K562 (cell line): ENCODE results near the gene DOCK7. TPM values are rescaled to one million over a fixed set of nuclear protein-coding genes. Genes with fewer than 3 reads are reported as not detected.

ENCODE experiments used
- ATAC-seq: fragments of 200-7000 bp; cut with Tn5 transposase; 3 replicates; pipeline ENCODE4 v1.9.1; 2020; ENCODE audit warnings: moderate library complexity
- BruUV-seq: library from RNA; stranded (reverse); fragments of 400-500 nt; replicated peaks from 2 replicates; lab custom pipeline; 2021; lab: Mats Ljungman, UMichigan
- CTCF ChIA-PET: fragments of 300-600 bp; formaldehyde crosslinking; extraction: SDS; loops from one replicate; lab custom pipeline; 2021; ENCODE audit warnings: low intra/inter-chr PET ratio; lab: Yijun Ruan, JAX
- POLR2A ChIA-PET: fragments of 300-600, 350-650 bp; sonication (Branson Sonifier 250); formaldehyde crosslinking; extraction: SDS; loops from one replicate; lab custom pipeline; 2021; ENCODE audit warnings: antibody characterized with exemption, inconsistent platforms; lab: Yijun Ruan, JAX
- DNase-seq, 4 experiments: peaks; one replicate each; pipeline versions ENCODE4 v3.0.0 to v3.0.0-alpha.2; 2011 to 2018; ENCODE audit warnings: low spot score in 3 of 4, mixed read lengths in 3 of 4; ENCODE audit errors: extremely low read depth in 1 of 4
- FAIRE-seq: peaks from 2 replicates; lab custom pipeline; 2011; peaks lifted over from hg19 to GRCh38; lab: Jason Lieb, UNC
- H2AFZ ChIP-seq: 2 replicates; pipeline ENCODE4 v1.6.0; 2011; ENCODE audit warnings: low read depth, low read length, control low read depth, inconsistent platforms
- H3K27ac ChIP-seq: fragments of 200-600 bp; 3 replicates; pipeline ENCODE4 v1.8.0; 2011; ENCODE audit warnings: low read depth, mild to moderate bottlenecking, control low read depth, inconsistent platforms, low read length, moderate library complexity, mixed read lengths; ENCODE audit errors: extremely low read depth
- H3K27me3 ChIP-seq, 2 experiments: fragments of 300-600 bp in 1 of 2; 2 replicates in 1 of 2; 3 replicates in 1 of 2; pipeline versions ENCODE4 v1.6.0 to v1.8.0; 2011; ENCODE audit warnings: inconsistent platforms in 2 of 2, low read length in 2 of 2, mild to moderate bottlenecking in 1 of 2, mixed read lengths in 1 of 2, moderate library complexity in 1 of 2; ENCODE audit not compliant: control insufficient read depth in 2 of 2, insufficient read depth in 2 of 2
- H3K36me3 ChIP-seq: fragments of 300-600 bp; 3 replicates; pipeline ENCODE4 v1.8.0; 2011; ENCODE audit warnings: mild to moderate bottlenecking, low read length, inconsistent platforms; ENCODE audit not compliant: control insufficient read depth, insufficient read depth
- H3K4me1 ChIP-seq, 2 experiments: fragments of 200-600 bp in 1 of 2; replicated peaks in 1 of 2; 2 replicates in 1 of 2; 3 replicates in 1 of 2; pipeline versions ENCODE4 v1.5.1 to v1.8.0; 2011; ENCODE audit warnings: inconsistent platforms in 2 of 2, low read length in 2 of 2, mild to moderate bottlenecking in 1 of 2, mixed read lengths in 1 of 2, moderate library complexity in 1 of 2; ENCODE audit not compliant: control insufficient read depth in 2 of 2, insufficient read depth in 2 of 2
- H3K4me2 ChIP-seq: 2 replicates; pipeline ENCODE4 v1.6.1; 2011; ENCODE audit warnings: low read length, control low read depth, inconsistent platforms, mixed read lengths; ENCODE audit not compliant: insufficient read depth
- H3K4me3 ChIP-seq: fragments of 200-600 bp; sonication (generic), shearing (Covaris generic); 2 replicates; pipeline ENCODE4 v1.5.1; 2016; ENCODE audit warnings: control low read depth, inconsistent platforms
- H3K79me2 ChIP-seq: fragments of 200-600 bp; 3 replicates; pipeline ENCODE4 v1.8.0; 2011; ENCODE audit warnings: low read length, inconsistent platforms; ENCODE audit not compliant: control insufficient read depth, insufficient read depth
- H3K9ac ChIP-seq, 2 experiments: 2 replicates each; pipeline versions ENCODE4 v1.6.0 to v1.6.1; 2011; ENCODE audit warnings: low read depth in 2 of 2, low read length in 2 of 2, control low read depth in 1 of 2, inconsistent platforms in 1 of 2, mild to moderate bottlenecking in 1 of 2, mixed read lengths in 1 of 2; ENCODE audit not compliant: insufficient read depth in 1 of 2
- H3K9me1 ChIP-seq: one replicate; pipeline ENCODE4 v1.6.0; 2011; ENCODE audit warnings: inconsistent platforms, mild to moderate bottlenecking, low read length, moderate library complexity; ENCODE audit not compliant: control insufficient read depth, insufficient read depth
- H3K9me3 ChIP-seq: replicated peaks from 2 replicates; pipeline ENCODE4 v1.5.1; 2011; ENCODE audit warnings: low read depth, low read length, inconsistent platforms; ENCODE audit not compliant: control insufficient read depth, insufficient read depth
- H4K20me1 ChIP-seq: replicated peaks from 2 replicates; pipeline ENCODE4 v1.6.1; 2011; ENCODE audit warnings: low read length, inconsistent platforms, mixed read lengths; ENCODE audit not compliant: control insufficient read depth, insufficient read depth
- ARHGAP35 ChIP-seq: fragments of 450-650 bp; IDR thresholded peaks from 2 replicates; pipeline ENCODE4 v1.6.1; 2018; ENCODE audit not compliant: partially characterized antibody
- IRF2 ChIP-seq: sonication (generic); formaldehyde crosslinking; IDR thresholded peaks from 2 replicates; pipeline ENCODE4 v1.8.1; 2022; ENCODE audit warnings: mild to moderate bottlenecking, missing genetic modification reagents
- KAT7 ChIP-seq: sonication (generic); formaldehyde crosslinking; IDR thresholded peaks from 2 replicates; pipeline ENCODE4 v1.8.0; 2022; ENCODE audit warnings: missing genetic modification reagents, mild to moderate bottlenecking, borderline replicate concordance
- LARP7 ChIP-seq: fragments of 450-650 bp; IDR thresholded peaks from 2 replicates; pipeline ENCODE4 v1.6.1; 2016
- MYNN ChIP-seq, 2 experiments: sonication (generic); formaldehyde crosslinking in 1 of 2; IDR thresholded peaks; 2 replicates each; pipeline versions ENCODE4 v1.5.0 to v1.6.1; 2016 to 2020; ENCODE audit warnings: antibody characterized with exemption in 1 of 2, missing genetic modification reagents in 1 of 2
- NFRKB ChIP-seq: fragments of 450-650 bp; IDR thresholded peaks from 2 replicates; pipeline ENCODE4 v1.6.1; 2016; ENCODE audit warnings: low read depth
- PCBP2 ChIP-seq: fragments of 200-400 bp; formaldehyde crosslinking; IDR thresholded peaks from 2 replicates; pipeline ENCODE4 v1.6.1; 2018; ENCODE audit warnings: low read length, low read depth, mild to moderate bottlenecking, moderate library complexity; ENCODE audit not compliant: poor library complexity, severe bottlenecking
- U2AF2 ChIP-seq: fragments of 200-400 bp; formaldehyde crosslinking; optimal IDR thresholded peaks from 2 replicates; pipeline ENCODE3; 2017; ENCODE audit warnings: low read depth, mild to moderate bottlenecking, low read length
- XRCC5 ChIP-seq: fragments of 200-400 bp; formaldehyde crosslinking; IDR thresholded peaks from 2 replicates; pipeline ENCODE4 v1.6.1; 2017; ENCODE audit warnings: low read depth, mild to moderate bottlenecking, low read length
- ZKSCAN1 ChIP-seq: fragments of 150-350 bp; IDR thresholded peaks from 2 replicates; pipeline ENCODE4 v1.6.1; 2016; ENCODE audit warnings: low read depth, low read length
- ZNF253 ChIP-seq: fragments of 250-450 bp; sonication (Bioruptor Pico); conservative IDR thresholded peaks from 2 replicates; pipeline ENCODE4 v1.6.1; 2021; ENCODE audit warnings: mild to moderate bottlenecking
- ZNF57 ChIP-seq: fragments of 450-650 bp; formaldehyde crosslinking; IDR thresholded peaks from 2 replicates; pipeline ENCODE4 v1.4.0; 2020; ENCODE audit warnings: mild to moderate bottlenecking, moderate library complexity
- ZNF584 ChIP-seq: fragments of 200-800 bp; sonication (Bioruptor generic); IDR thresholded peaks from 2 replicates; pipeline ENCODE4 v1.6.1; 2016; ENCODE audit warnings: low read depth, mild to moderate bottlenecking, missing genetic modification characterization, missing compliant biosample characterization
- ZNF764 ChIP-seq: fragments of 250-450 bp; sonication (Bioruptor Pico); IDR thresholded peaks from 2 replicates; pipeline ENCODE4 v1.4.0; 2020; ENCODE audit warnings: low read depth, mild to moderate bottlenecking, moderate library complexity
- in situ Hi-C: fragments of 300-500 bp; cut with MboI; formaldehyde crosslinking; loops from 4 replicates; pipeline ENCODE4 v1.15.0; 2018; ENCODE audit warnings: inconsistent platforms, mixed read lengths
- intact Hi-C: fragments of 100-400 bp; cut with micrococcal nuclease; formaldehyde crosslinking; loops from 2 replicates; pipeline ENCODE4 v1.14.2; 2022
- polyA plus RNA-seq, 8 experiments: library from polyadenylated mRNA; depleted of rRNA in 4 of 8; stranded (reverse) in 5 of 8; unstranded in 3 of 8; fragments of >200 nt; fragmentation: Nextera tagmentation in 2 of 8; fragmentation: Illumina TruSeq in 1 of 8; extraction: Ambion mirVana in 2 of 8; extraction: Trizol in 1 of 8; gene quantifications; 2 replicates each; pipeline versions ENCODE4 v1.2.1 to v1.2.3, GENCODE V29; 2011 to 2014; ENCODE audit warnings: inconsistent platforms in 1 of 8, missing spikeins in 1 of 8
- total RNA-seq, 7 experiments: library from RNA; depleted of rRNA in 6 of 7; stranded (reverse); fragments of >200 nt in 6 of 7; fragmentation: Illumina TruSeq in 2 of 7; extraction: Trizol in 2 of 7; gene quantifications; 2 replicates each; pipeline versions ENCODE4 v1.2.1 to v1.2.3, GENCODE V29; 2011 to 2021; ENCODE audit warnings: low replicate concordance in 1 of 7
- TF ChIP-seq, protein P1 (sequence below): fragments of 250-450 bp; sonication (Bioruptor Pico); IDR thresholded peaks from 2 replicates; pipeline ENCODE4 v1.6.1; 2021; ENCODE audit warnings: mild to moderate bottlenecking
- TF ChIP-seq, protein P2 (sequence below): fragments of 450-650 bp; IDR thresholded peaks from 2 replicates; pipeline ENCODE4 v1.7.0; 2016; ENCODE audit warnings: borderline replicate concordance
- TF ChIP-seq, protein P3 (sequence below): sonication (generic); formaldehyde crosslinking; IDR thresholded peaks from 2 replicates; pipeline ENCODE4 v1.8.1; 2022; ENCODE audit warnings: missing genetic modification reagents
- TF ChIP-seq, protein P4 (sequence below): fragments of 450-650 bp; IDR thresholded peaks from 2 replicates; pipeline ENCODE4 v1.6.1; 2016; ENCODE audit warnings: borderline replicate concordance
- TF ChIP-seq, protein P5 (sequence below): sonication (generic); formaldehyde crosslinking; IDR thresholded peaks from 2 replicates; pipeline ENCODE4 v1.8.0; 2022; ENCODE audit warnings: mild to moderate bottlenecking, missing genetic modification reagents

Gene DOCK7
- total and polyA plus RNA-seq, 9 of the 15 experiments (the other 6 are each of a cell fraction or from before 2014, with no cell fraction given), result 4.9 to 35.1 (median 12.6) TPM

DNA sequence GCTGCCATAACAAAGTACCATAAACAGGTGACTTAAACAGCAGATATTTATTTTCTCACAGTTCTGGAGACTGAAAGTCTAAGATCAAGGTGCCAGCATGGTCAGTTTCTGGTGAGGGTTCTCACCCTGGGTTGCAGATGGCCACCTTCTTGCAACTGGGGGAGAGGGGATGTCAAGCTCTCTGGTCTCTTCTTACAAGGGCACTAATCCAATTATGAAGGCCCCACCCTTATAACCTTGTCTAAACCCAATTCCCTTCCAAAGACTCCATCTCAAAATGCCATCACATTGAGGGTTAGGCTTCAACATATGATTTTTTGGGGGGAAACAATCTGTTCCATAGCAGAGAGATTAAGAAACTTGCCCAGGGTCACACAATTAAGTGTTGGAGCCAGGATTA lies 115.7 kb downstream of the DOCK7 start:
- ATAC-seq (no peak), FAIRE-seq (no peak), DNase-seq (no peak)
- Histone ChIP-seq H3K9me1 (no peaks in the 10 kb centered on the region), H3K4me3 (no peak overlapping the region), H3K4me1 (no peaks in the 10 kb centered on the region), H3K4me2 (no peak overlapping the region), H4K20me1 (no peaks in the 10 kb centered on the region), H3K36me3 (no peaks in the 10 kb centered on the region), H3K27ac (no peak overlapping the region), H3K79me2 (no peaks in the 10 kb centered on the region), H3K9me3 (no peaks in the 10 kb centered on the region), H3K27me3 (no peaks in the 10 kb centered on the region), H3K9ac (no peak overlapping the region), H2AFZ (no peak overlapping the region)
- POLR2A ChIA-PET, result no interaction called here
- CTCF ChIA-PET, result no interaction called here
- TF ChIP-seq ZKSCAN1, result no peak
- no peak for TF ChIP-seq ZNF253 (CRISPR knock-in tag)
- TF ChIP-seq NFRKB, result no peak
- TF ChIP-seq, protein P1, sequence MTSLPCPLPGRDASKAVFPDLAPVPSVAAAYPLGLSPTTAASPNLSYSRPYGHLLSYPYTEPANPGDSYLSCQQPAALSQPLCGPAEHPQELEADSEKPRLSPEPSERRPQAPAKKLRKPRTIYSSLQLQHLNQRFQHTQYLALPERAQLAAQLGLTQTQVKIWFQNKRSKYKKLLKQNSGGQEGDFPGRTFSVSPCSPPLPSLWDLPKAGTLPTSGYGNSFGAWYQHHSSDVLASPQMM (CRISPR knock-in tag), result no peak
- TF ChIP-seq IRF2 (CRISPR knock-in tag), result no peak
- TF ChIP-seq, protein P2, sequence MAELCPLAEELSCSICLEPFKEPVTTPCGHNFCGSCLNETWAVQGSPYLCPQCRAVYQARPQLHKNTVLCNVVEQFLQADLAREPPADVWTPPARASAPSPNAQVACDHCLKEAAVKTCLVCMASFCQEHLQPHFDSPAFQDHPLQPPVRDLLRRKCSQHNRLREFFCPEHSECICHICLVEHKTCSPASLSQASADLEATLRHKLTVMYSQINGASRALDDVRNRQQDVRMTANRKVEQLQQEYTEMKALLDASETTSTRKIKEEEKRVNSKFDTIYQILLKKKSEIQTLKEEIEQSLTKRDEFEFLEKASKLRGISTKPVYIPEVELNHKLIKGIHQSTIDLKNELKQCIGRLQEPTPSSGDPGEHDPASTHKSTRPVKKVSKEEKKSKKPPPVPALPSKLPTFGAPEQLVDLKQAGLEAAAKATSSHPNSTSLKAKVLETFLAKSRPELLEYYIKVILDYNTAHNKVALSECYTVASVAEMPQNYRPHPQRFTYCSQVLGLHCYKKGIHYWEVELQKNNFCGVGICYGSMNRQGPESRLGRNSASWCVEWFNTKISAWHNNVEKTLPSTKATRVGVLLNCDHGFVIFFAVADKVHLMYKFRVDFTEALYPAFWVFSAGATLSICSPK, result no peak
- TF ChIP-seq U2AF2, result no peak
- TF ChIP-seq KAT7, result no peak
- TF ChIP-seq ZNF764 (CRISPR knock-in tag), result no peak
- no peak for TF ChIP-seq ZNF57 (CRISPR knock-in tag)
- TF ChIP-seq ARHGAP35, result no peak
- TF ChIP-seq, protein P3, sequence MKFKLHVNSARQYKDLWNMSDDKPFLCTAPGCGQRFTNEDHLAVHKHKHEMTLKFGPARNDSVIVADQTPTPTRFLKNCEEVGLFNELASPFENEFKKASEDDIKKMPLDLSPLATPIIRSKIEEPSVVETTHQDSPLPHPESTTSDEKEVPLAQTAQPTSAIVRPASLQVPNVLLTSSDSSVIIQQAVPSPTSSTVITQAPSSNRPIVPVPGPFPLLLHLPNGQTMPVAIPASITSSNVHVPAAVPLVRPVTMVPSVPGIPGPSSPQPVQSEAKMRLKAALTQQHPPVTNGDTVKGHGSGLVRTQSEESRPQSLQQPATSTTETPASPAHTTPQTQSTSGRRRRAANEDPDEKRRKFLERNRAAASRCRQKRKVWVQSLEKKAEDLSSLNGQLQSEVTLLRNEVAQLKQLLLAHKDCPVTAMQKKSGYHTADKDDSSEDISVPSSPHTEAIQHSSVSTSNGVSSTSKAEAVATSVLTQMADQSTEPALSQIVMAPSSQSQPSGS (CRISPR knock-in tag), result no peak
- TF ChIP-seq LARP7, result no peak
- TF ChIP-seq PCBP2, result no peak
- TF ChIP-seq MYNN (IDR thresholded peaks at IDR 0.05), result no peak
- TF ChIP-seq MYNN (CRISPR knock-in tag; IDR thresholded peaks at IDR 0.05), result no peak
- TF ChIP-seq, protein P4, sequence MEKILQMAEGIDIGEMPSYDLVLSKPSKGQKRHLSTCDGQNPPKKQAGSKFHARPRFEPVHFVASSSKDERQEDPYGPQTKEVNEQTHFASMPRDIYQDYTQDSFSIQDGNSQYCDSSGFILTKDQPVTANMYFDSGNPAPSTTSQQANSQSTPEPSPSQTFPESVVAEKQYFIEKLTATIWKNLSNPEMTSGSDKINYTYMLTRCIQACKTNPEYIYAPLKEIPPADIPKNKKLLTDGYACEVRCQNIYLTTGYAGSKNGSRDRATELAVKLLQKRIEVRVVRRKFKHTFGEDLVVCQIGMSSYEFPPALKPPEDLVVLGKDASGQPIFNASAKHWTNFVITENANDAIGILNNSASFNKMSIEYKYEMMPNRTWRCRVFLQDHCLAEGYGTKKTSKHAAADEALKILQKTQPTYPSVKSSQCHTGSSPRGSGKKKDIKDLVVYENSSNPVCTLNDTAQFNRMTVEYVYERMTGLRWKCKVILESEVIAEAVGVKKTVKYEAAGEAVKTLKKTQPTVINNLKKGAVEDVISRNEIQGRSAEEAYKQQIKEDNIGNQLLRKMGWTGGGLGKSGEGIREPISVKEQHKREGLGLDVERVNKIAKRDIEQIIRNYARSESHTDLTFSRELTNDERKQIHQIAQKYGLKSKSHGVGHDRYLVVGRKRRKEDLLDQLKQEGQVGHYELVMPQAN, result no peak
- TF ChIP-seq XRCC5, result no peak
- TF ChIP-seq, protein P5, sequence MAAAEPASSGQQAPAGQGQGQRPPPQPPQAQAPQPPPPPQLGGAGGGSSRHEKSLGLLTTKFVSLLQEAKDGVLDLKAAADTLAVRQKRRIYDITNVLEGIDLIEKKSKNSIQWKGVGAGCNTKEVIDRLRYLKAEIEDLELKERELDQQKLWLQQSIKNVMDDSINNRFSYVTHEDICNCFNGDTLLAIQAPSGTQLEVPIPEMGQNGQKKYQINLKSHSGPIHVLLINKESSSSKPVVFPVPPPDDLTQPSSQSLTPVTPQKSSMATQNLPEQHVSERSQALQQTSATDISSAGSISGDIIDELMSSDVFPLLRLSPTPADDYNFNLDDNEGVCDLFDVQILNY (CRISPR knock-in tag), result no peak
- no peak for TF ChIP-seq ZNF584 (CRISPR knock-in tag)
- BruUV-seq, result no TSS peak
- intact Hi-C loops (no loop called here), in situ Hi-C loops (no loop called here)
